Right ventricle myocardium superior (tissue), 1 donor: ENCODE data around the gene HNRNPA2B1. TPM values are rescaled to one million over a fixed set of nuclear protein-coding genes. Genes with fewer than 3 reads are reported as not detected.

Source experiments
- total RNA-seq: library from RNA; stranded (reverse); fragmentation: NEBNext Ultra II Directional; extraction: Animal tissue kit (Norgen Biotek cat#: 25700); gene quantifications from one replicate; pipeline ENCODE4 v1.2.1, GENCODE V29; 2021
- donor health status: DM: no; HTN: yes; CAD: no; lungs with severe emphysema.

HNRNPA2B1 gene
- total RNA-seq, 1 donor from 2014 or later = 400 TPM

Other genes starting within 250 kb of the HNRNPA2B1 start
- 0.91 TPM for gene NFE2L3, start 48.5 kb downstream of the HNRNPA2B1 start, total RNA-seq
- 54.2 TPM for gene CBX3, start 999 bp upstream of the HNRNPA2B1 start, total RNA-seq
- 1.2 TPM for gene SNX10, start 91.1 kb upstream of the HNRNPA2B1 start, total RNA-seq